Testis (tissue), 2 donors: Measurements from ENCODE around the gene CELF6.

Experiments
- POLR2A ChIP-seq: fragments of 450-650 bp; IDR thresholded peaks from one replicate; pipeline ENCODE4 v1.6.1; 2017; ENCODE audit warnings: antibody characterized with exemption, mild to moderate bottlenecking, moderate library complexity
- TF ChIP-seq, protein P1 (sequence below), 3 experiments: fragments of 450-650 bp in 2 of 3; fragments of 200-600 bp in 1 of 3; sonication (generic) in 1 of 3; IDR thresholded peaks; one replicate each; pipeline ENCODE4 v1.5.1; 2016 to 2019; ENCODE audit warnings: antibody characterized with exemption in 3 of 3, mild to moderate bottlenecking in 2 of 3, moderate library complexity in 1 of 3

DNA sequence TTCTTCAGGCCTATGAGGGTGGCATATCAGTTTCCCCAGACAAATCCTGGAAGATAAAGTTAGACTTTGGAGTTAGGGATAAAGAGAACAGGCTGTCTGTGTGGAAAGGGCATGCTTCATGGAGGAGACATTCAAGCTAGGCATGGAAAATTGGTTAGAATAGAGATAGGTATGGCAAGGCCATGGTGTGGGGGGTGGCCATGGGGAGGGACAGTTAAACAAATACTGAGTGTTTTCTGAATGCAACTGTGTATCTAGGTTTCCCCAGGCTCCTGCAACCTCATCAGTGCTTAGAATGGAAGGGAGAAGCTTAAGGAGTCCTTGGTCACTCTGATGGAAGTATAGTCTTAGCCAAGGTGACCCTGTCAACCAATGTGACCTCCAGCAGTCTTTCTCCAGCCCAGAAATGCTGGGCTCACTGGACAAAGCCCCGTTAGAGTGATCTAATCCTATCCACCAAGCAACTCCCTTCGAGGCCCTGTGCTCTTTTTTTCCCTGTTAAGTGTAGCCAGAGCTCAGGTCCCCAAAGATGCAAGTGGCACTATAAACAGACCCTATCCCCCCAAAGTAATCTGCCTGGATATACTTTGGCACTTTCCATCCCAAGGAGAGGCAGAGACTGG, 83.5 kb downstream of the CELF6 start:
- TF ChIP-seq, protein P1, sequence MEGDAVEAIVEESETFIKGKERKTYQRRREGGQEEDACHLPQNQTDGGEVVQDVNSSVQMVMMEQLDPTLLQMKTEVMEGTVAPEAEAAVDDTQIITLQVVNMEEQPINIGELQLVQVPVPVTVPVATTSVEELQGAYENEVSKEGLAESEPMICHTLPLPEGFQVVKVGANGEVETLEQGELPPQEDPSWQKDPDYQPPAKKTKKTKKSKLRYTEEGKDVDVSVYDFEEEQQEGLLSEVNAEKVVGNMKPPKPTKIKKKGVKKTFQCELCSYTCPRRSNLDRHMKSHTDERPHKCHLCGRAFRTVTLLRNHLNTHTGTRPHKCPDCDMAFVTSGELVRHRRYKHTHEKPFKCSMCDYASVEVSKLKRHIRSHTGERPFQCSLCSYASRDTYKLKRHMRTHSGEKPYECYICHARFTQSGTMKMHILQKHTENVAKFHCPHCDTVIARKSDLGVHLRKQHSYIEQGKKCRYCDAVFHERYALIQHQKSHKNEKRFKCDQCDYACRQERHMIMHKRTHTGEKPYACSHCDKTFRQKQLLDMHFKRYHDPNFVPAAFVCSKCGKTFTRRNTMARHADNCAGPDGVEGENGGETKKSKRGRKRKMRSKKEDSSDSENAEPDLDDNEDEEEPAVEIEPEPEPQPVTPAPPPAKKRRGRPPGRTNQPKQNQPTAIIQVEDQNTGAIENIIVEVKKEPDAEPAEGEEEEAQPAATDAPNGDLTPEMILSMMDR (IDR thresholded peaks at IDR 0.05) = no peak
- TF ChIP-seq POLR2A = no peak
